Testis (tissue), 3 donors: ENCODE results near the gene CCDC150. TPM values are rescaled to one million over a fixed set of nuclear protein-coding genes. Genes with fewer than 3 reads are reported as not detected.
A peak's percentile ranks its signal among the peaks of the same experiment; 100 is the strongest.

ENCODE experiments used
- DNase-seq: peaks from one replicate; pipeline ENCODE4 v3.0.0-alpha.2; 2019
- H3K27ac ChIP-seq, 2 donors: fragments of 200-600 bp; sonication (generic); one replicate each; pipeline ENCODE4 v1.5.1; 2019
- H3K27me3 ChIP-seq: fragments of 200-600 bp; sonication (generic); one replicate; pipeline ENCODE4 v1.5.1; 2019
- H3K36me3 ChIP-seq: fragments of 200-600 bp; sonication (generic); one replicate; pipeline ENCODE4 v1.5.1; 2017; ENCODE audit warnings: low read depth; ENCODE audit errors: missing control alignments
- H3K4me1 ChIP-seq: fragments of 200-600 bp; sonication (generic); one replicate; pipeline ENCODE4 v1.5.1; 2019
- H3K4me3 ChIP-seq, 2 donors: fragments of 200-600 bp; sonication (generic); one replicate each; pipeline ENCODE4 v1.5.1; 2017 to 2019
- H3K9me3 ChIP-seq: fragments of 200-600 bp; sonication (generic); one replicate; pipeline ENCODE4 v1.5.1; 2017
- CTCF ChIP-seq, 3 experiments: fragments of 450-650 bp in 2 of 3; fragments of 200-600 bp in 1 of 3; sonication (generic) in 1 of 3; IDR thresholded peaks; one replicate each; pipeline ENCODE4 v1.5.1; 2016 to 2019; ENCODE audit warnings: antibody characterized with exemption in 3 of 3, mild to moderate bottlenecking in 2 of 3, moderate library complexity in 1 of 3
- POLR2A ChIP-seq: fragments of 450-650 bp; IDR thresholded peaks from one replicate; pipeline ENCODE4 v1.6.1; 2017; ENCODE audit warnings: antibody characterized with exemption, mild to moderate bottlenecking, moderate library complexity
- WGBS, 2 donors: methylation state at CpG; one replicate each; pipeline ENCODE4 v1.1.5; 2018; 5-methylcytosine and 5-hydroxymethylcytosine counted together
- intact Hi-C: fragments of 100-400 bp; cut with DNase I; formaldehyde crosslinking; loops from one replicate; pipeline ENCODE4 v1.15.1; 2023; ENCODE audit warnings: low total_unique reads
- polyA plus RNA-seq: library from polyadenylated mRNA; stranded (reverse); fragments of 350-450 nt; fragmentation: Illumina TruSeq; extraction: RNeasy Lipid Tissue Mini Kit (QIAGEN cat#74804); gene quantifications from one replicate; pipeline ENCODE4 v1.2.3, GENCODE V29; 2014; ENCODE audit warnings: low read depth, low replicate concordance; ENCODE audit not compliant: insufficient read depth
- total RNA-seq, 2 donors: library from RNA; depleted of rRNA; stranded (reverse); fragments of >200 nt; gene quantifications; one replicate each; pipeline ENCODE4 v1.2.3, GENCODE V29; 2016

CCDC150 gene
- total and polyA plus RNA-seq, 3 donors from 2014 or later, result 22.7 to 52.0 (median 31.7) TPM

- TF ChIP-seq CTCF (IDR thresholded peaks at IDR 0.05) (no peak), POLR2A (no peak)
Observed at GRCh38 chr2:196592331-196592910, 47.1 kb upstream of the CCDC150 start.

GRCh38 chr2:196592911-196593881 lies 46.3 kb upstream of the CCDC150 start, which contains the start of gene HECW2:
Gene HECW2 (minus strand): TSS chr2:196593554.
- no peaks in the 10 kb centered on the region for H3K9me3 ChIP-seq
- H3K36me3 ChIP-seq, result no peaks in the 10 kb centered on the region
- 1 to 2% methylated on average over 27 to 92 of the region's 125 CpGs for WGBS, 2 donors
- H3K27ac ChIP-seq, result peak within 1 kb of the TSS; percentile 82 to 86
- no peaks in the 10 kb centered on the region for H3K27me3 ChIP-seq
- intact Hi-C loops, result no loop called here
- H3K4me1 ChIP-seq, result peaks cover 12% of the 10 kb centered on the region
- DNase-seq, result peak; percentile 72
- TF ChIP-seq CTCF (IDR thresholded peaks at IDR 0.05), result no peak
- TF ChIP-seq POLR2A, result no peak
- H3K4me3 ChIP-seq, result peak within 1 kb of the TSS; percentile 61 to 71

More at GRCh38 chr2:196592331-196592910, 47.1 kb upstream of the CCDC150 start:
- Histone ChIP-seq H3K27me3 (no peaks in the 10 kb centered on the region), H3K4me3 (peak overlapping the region; percentile 61 to 71), H3K27ac (peak overlapping the region; percentile 82 to 86), H3K9me3 (no peaks in the 10 kb centered on the region), H3K36me3 (no peaks in the 10 kb centered on the region), H3K4me1 (peaks cover 12% of the 10 kb centered on the region)
- DNase-seq, result peak; percentile 49
- intact Hi-C loops, result no loop called here
- 1% methylated on average over 14 to 25 of the region's 48 CpGs for WGBS, 2 donors

GRCh38 chr2:196594158-196594557 lies 45.4 kb upstream of the CCDC150 start:
- intact Hi-C loops, result no loop called here
- Histone ChIP-seq H3K36me3 (no peaks in the 10 kb centered on the region), H3K9me3 (no peaks in the 10 kb centered on the region), H3K27me3 (no peaks in the 10 kb centered on the region), H3K4me1 (peaks cover 12% of the 10 kb centered on the region), H3K27ac (no peak overlapping the region), H3K4me3 (peak overlapping the region in 1 of 2 donors; percentile 61)
- DNase-seq, result no peak
- TF ChIP-seq POLR2A (no peak), CTCF (IDR thresholded peaks at IDR 0.05) (no peak)
- WGBS, 2 donors, result 57 to 72% methylated on average over 6 of the region's 6 CpGs

GRCh38 chr2:196597531-196597930 lies 42.0 kb upstream of the CCDC150 start:
- Histone ChIP-seq H3K27ac (no peak overlapping the region), H3K27me3 (no peaks in the 10 kb centered on the region), H3K4me3 (no peak overlapping the region), H3K4me1 (no peaks in the 10 kb centered on the region), H3K36me3 (no peaks in the 10 kb centered on the region), H3K9me3 (no peaks in the 10 kb centered on the region)
- DNase-seq, result no peak
- intact Hi-C loops, result no loop called here
- 92 to 93% methylated on average over 6 of the region's 6 CpGs for WGBS, 2 donors
- no peak for TF ChIP-seq CTCF (IDR thresholded peaks at IDR 0.05)
